ENCODE measurements around the gene TPM3. TPM values are rescaled to one million over a fixed set of nuclear protein-coding genes. Genes with fewer than 3 reads are reported as not detected.
A peak's percentile ranks its signal among the peaks of the same experiment; 100 is the strongest.
"Not testable (repeated sequence)": the region's sequence is repeated elsewhere in the genome, so short reads cannot be mapped to it uniquely, and the experiment has no call there.

Gene TPM3
- polyA plus RNA-seq, 5 donors = 234 to 271 (median 253) TPM

DNA sequence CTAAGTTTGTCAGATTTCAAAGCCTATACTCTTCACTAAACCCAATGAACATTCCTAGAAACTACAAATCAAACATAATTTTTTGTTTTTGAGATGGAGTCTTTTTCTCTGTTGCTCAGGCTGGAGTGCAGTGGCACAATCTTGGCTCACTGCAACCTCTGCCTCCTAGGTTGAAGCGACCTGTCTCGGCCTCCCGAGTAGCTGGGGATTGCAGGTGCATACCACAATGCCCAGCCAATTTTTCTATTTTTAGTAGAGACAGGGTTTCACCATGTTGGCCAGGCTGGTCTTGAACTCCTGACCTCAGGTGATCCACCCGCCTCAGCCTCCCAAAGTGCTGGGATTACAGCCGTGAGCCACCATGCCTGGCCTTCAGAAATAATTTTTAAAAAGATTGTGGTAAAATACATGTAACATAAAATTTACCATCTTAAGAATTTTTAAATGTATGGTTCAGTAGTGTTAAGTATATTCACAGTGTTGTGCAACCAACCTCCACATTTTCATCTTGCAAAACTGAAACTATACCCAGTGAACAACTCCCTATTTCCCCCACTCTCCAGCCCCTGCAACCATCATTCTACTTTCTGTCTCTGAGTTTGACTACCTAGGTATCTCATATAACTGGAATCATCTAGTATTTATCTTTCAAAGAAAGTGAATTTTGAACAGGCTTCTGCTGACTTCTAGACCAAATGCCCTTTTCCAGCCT, 16.9 kb upstream of the TPM3 start:
- DNase-seq = no peak

DNA sequence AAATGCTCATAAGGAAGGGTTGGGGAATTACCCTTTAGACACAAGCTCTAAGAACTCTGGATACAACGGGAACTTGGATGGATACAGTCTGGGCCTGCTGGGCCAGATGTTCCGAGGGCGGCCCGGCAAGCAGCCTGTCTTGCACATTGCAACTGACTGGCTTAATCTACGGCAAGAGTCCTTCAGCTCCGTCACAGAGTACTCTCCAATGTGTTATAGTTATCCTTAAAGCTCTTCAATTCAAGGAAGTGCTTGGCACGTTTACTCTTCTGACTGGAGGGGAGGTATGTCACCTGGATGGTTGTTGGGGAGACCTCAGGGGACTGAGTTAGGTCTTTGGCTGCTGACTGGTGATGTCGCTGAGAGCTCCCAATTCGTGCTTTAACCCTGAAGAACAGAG, 15.4 kb upstream of the TPM3 start:
- no peak for DNase-seq

DNA sequence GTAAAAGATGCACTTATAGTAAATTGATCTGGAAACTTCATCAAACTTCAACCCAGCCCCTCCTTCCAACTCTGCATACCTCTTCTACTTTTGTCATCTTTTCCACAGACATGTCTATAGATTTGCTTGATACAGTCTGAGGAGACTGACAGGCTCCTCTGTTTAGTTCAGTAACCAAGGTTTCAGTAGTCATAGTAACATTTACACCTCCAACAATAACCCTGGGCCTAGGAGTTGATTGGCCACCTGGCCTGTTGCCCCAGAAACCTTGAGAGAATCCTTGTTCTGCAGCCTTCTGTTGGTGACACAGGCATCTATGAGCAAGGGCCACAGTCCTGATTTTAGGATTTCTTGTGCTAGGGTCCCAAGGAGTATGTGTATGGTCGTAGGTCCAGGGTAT, 14.3 kb upstream of the TPM3 start, which contains the start of gene CFAP141:
Gene CFAP141 (minus strand): TSS at position 138 of the 400 bp plus-strand sequence. CDS start 26 bp downstream, at position 112.
- DNase-seq = no peak

DNA sequence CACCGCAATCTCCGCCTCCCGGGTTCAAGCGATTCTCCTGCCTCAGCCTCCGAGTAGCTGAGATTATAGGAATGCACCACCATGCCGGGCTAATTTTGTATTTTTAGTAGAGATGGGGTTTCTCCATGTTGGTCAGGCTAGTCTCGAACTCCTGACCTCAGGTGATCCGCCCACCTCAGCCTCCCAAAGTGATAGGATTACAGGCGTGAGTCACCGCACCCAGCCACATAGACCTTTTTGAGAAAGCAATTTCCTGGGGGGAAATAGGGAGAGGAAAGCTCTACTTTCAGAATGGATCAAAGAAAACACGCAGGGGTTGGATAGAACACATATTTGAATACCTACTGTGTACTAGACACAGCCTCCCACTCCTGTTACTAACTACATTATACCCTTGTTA, 13.9 kb upstream of the TPM3 start:
- not testable (repeated sequence) for DNase-seq

DNA sequence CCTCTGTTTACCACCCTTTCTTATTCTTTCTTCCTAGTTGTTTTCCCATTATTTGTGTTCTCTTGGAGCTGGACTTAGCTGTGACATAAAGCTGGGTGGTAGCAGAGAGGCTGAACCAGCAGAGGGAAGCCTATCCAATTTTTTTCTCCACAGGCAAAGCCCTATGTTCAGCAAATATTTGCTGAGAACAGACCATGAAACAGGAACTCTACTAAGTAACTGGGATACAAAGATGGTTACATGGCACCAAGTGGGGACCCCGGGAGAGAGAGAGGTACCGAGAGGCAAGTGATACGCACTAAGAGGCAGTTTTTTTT, 7.6 kb upstream of the TPM3 start:
- DNase-seq = no peak

DNA sequence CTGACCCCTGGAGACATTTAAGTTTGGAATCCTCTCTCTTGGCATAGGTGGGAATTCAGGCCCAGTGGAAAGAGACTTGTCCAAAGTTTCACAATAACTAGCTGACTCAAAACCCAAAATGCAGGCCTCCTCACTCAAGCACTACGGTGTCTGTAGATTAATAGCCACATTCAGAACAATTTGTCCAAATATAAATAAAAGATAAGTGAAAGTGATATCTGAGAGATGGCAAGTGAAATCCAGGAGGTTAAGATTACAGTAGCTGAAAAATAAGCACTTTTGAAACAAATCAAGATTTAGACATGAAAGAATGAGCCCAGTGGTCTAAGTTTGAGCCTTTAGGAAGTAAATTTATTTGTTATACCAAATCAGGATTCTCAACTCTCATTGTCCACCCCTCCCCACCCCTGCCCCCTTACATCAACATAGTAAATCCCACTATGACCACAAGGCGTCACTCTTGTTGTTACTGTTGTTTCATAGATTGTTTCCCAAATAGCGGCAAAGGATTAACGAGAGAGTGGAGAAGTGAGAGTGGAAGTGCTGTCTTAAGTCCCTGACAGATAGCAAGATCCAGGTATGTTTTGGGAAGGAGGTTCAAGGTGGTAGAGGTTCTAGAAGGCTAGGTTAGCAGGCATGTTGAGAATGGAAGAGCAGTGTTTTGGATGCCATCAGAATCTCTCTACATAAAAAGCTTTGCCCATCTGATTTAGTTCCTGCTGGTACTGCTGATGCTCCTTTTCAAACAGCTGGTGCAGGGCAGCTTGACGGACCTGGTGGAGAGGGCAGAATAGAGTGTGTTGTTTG, 7.1 kb upstream of the TPM3 start:
- DNase-seq = peak; percentile 38 to 55

DNA sequence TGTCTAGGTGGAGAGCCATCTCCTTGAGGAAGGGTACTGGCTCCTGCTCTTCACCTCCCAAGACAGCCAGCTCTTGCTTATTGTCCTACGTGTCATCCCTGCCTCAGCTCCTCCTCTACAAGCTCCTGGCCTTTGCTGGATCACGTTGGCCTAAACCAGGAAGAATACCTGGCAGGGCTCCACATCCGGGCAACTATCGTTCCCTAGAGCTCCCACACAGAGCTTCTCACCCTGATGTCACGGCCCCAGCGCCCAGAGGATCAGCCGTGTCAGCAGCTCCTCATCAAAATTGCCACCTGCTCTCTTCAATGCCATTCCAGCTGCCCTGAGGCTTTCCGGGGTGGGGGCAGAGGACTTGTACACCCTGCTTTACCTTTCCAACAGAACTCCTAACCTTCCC, 1.9 kb upstream of the TPM3 start:
- DNase-seq = no peak

DNA sequence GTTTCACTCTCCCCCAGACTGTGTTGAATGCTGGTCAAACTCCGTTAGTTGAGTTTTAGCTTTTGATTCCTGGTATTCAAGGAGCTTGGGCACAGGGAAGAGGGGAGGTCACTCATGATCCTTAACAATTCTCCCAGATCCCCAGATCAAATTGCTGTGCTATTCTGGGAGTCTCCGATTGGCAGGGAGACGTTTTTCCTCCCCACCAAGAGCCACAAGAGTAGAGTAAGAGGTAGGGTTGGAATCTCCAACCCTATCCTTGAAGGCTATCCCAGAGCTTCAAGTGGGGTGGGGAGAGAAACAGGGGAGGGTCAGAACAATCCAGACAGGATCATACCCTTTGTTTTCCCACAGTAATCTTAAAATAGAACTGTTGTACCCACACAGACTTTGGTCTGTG, 576 bp upstream of the TPM3 start:
- DNase-seq = no peak

DNA sequence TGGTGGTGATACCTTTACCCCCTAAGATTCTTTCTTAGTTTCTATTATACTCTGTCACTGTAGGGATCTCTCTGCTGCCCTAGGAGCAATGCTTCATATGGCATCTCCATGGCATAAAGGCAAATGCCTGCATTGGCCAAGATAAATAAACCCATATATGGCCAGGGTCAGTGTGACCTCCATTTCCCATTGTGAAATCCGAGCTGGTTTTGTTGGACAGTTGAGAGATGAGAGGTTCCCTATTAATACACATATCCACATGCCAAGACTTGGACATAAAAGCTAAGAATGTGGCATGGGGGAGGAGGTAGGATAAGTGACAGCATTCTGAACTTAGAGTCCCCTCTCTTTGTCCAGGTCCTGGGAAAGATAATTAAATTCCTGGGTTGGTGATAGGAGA, 1.4 kb downstream of the TPM3 start:
- DNase-seq = no peak

DNA sequence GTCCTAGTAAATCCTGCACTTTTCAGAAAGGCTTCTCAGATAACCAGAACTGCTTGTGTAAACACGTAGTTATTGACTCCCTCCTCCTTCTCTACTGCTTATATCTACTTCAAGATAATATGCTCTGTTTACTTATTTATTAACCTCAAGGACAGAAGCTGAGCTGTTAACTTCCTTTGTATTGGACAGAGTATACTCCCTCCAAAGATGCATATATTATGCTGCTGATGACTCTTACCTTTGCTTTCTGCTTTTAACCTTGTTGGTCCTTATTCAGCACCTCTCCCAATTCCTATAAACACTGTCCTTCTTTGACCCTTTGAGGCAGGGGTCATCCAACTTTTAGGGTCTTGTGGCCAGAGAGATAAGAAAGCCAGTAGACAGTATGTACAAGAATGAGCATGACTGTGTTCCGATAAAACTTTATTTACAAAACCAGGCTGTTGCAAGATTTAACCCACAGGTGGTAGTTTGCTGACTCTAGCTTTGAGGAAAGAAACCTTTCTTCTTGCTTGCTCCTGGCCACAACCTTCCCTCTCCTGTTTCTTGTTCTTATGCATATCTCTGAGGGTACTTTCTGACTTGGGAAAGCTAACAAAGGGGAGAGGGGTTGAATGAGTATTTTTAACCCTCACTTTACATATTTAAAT, 4.9 kb downstream of the TPM3 start:
- no peak for DNase-seq

DNA sequence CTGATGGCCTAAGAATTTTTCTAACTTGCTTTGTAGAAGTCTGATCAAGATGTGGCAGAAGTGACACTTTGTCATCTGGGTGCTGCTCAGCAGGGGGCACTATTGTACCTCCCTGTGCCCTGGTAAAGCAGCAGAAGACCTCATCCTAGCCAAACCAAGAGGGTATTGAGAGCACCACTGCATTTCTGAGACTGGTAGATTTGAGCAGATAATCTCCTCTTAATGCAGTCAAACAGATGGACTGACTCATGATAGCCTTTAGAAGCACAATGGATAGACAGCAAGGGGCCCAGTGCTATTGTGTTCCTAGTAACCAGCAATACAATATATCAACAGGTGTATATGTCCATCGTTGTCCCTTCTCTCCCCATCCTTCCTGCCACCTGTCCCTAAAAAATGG, 5.7 kb downstream of the TPM3 start:
- DNase-seq = no peak

DNA sequence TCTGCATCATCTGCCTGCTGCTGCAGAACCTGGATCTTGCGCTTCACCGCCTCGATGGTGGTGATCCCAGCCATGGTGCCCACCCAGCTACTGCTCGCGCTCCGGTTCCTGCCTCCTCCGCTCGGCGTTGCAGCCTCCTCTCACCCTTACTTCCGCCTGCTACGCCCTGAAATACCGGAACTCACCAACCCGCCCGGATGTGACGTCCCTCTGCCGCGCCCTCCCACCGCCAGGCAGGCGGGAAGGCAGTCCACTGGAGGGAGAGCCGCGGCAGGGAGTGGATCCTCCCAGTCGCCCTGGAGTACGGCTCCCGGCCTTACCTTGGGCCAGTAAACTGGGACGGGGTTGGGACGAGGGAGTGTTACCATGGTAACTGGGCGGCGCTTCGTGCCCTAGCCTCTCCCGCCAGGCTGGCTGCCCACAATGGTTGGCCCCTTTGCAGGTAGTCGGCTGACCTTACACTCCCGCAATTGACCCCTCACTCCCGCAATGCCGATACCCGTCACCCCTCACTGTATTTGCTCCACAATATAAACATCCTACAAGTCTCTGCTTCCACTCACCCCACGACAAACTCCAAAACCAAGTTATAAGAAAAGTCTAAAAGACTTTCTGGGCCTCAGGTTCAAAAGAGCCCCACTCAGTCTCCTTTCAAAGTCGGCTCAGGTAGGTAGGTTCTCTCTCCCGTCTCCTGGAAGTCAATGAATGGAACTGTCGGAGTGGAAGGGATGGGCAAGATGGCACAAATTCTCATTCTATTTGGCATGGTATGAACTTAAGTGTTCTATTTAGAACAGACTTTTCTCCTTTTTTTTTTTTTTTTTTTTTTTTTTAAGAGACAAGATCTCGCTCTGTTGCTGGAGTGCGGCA, 8.6 kb downstream of the TPM3 start:
- DNase-seq = peak; percentile 91 to 92

DNA sequence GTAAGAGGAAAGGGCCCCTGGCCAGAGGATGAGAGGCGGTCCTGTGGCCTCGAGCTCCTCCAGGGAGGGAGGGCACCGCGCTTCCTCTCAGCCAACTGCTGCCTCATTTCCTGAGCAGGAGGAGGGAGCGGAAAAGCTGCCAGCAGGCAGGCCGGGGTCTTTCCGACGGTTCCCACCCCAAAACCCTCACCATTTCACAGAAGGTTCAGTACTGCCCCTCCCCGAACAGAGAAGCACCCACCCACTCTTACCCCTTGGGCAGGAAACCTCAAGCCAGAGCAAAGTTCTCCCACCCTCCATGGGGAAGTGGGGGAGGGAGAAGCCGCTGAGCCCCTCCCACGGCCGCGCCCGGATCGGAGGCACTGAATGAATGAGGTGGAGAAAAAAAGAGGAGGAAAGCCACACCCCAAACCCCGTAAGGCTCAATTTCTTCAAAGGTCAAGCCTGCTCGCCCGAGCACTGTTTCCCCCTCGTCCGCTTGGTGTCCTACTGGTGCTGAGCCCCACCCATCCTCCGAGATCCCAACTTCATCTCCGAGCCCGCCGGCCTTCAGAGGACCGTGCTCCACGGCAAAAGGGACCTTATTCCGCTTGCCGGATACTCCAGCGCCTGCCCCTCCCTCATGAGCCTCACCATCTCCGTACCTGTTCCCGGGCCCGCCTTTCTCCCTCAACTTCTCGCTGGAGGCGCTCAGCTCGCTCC, 9.4 kb downstream of the TPM3 start:
- peak; percentile 59 to 61 for DNase-seq

DNA sequence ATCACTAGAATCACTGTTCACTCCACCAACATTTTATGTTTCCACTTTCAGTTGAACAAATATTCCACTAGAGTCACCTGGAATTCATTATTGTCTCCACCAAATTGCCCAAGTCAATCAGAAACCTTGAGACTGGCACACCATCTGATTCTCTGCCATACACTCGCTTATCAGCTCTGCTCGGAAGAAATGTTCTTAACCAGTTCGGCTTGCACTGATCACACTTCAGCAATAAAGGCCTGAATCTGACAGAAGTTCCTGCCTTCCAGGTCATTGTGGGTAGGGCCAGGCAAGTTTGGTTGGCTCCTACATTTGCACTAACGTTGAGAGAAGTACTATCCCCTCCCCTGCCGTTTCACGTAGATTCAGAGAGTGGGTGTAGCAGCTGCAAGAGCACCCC, 10.0 kb downstream of the TPM3 start:
- DNase-seq = no peak

DNA sequence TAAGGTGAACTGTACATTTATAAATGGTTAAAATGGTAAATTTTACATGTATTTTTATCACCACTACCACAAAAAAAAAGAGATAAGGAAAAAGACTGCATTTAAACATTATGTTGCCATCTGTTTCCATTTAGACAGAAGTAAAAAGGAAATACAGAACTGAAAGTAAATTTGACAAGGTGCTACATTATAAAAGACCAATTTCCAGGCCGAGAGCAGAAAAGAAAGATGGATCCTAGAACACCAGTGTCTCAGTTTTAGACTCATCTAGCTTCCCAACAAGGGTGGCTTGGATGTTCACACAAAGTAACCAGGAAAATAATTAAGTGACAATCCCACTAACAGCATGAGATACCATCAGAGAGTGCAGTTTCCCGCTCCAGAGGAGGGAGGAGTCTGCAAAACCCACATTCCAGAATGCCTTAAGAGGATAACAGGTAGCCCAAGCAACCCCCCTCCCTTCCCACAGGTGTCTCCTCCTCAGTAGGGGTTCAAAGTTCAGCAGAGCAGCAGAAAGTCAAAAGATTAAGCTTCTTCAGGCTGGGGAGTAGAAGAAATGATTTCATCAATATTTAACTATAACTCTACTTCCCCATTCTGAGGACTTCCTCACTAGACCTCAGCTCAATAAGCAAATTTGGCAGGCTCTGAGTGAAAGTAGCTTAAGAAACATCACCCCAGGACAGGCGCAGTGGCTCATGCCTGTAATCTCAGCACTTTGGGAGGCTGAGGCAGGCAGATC, 11.8 kb downstream of the TPM3 start:
- DNase-seq = no peak

DNA sequence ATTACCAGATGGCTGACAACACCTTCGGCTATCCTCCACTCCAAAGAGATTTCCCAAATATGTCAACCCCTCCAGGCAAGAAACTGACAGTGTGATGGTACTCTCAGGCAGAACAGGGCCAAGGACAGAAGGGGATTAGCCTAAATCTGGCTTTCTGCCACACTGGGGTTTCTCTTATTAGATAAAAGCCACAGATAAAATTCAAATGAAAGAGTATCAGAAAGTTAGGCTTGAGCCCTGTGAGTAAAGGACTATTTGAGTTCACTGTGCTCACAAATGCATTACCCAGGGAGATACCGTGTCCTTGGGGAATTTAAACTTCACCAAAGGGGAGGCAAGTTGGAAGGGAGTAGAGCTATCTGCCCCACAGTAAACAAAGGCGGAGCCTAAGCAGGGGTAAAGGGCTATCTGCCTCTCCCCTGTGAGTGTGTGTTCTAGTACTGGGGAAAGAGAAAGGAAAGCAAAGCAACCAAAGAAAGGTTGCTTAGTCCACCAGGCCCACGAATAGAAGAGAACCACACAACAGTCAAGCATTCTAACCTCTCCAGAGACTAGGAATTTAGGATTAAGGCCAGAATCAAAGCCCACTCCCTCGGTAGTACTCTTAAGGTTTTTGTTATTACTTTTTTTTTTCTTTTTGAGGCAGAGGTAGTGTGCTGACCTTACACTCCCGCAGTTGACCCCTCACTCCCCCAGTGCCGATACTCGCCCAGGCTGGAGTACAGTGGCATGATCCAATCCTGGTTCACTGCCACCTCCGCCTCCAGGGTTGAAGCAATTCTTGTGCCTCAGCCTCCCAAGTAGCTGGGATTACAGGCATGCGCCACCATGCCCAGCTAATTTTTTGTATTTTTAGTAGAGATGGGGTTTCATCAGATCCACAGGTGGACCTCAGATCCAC, 12.7 kb downstream of the TPM3 start:
- DNase-seq = no peak

DNA sequence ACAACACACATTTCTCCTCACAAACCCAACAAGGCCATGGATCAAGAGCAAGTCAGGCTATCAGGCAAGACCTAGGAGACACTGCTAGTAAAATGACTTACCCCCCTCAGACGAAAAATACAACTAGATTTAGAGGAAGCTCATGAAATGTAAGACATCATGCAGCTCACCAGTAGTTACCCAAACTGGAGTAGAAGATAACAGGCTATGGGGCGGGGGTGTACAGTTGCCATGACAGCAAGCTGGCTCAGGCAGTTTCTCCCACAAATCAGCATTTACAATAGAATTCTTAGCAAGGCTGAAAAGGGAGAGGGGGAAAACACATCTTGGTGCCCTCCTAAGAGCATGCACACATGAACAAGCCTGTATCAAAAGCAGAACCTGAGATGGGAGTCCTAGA, 13.9 kb downstream of the TPM3 start:
- no peak for DNase-seq

DNA sequence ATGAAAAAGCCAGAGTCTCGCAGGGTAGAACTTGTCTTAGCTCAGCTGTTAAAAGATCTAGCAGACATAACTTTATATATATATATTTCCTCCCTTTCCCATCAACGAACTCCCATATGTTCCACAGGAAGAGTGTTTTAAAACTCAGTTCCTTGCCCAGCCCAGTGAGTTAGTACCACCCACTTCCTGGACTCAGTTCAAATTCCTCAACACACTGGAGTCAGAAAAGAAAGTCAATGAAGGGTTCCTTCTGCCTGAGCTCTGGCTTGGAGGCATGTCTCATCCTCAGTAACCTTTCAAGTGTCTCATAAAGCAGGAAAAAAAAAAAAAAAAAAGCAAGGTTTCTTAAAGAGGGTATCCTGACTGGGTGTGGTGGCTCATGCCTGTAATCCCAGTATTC, 15.6 kb downstream of the TPM3 start:
- DNase-seq = peak in 1 of 2 donors; percentile 42

DNA sequence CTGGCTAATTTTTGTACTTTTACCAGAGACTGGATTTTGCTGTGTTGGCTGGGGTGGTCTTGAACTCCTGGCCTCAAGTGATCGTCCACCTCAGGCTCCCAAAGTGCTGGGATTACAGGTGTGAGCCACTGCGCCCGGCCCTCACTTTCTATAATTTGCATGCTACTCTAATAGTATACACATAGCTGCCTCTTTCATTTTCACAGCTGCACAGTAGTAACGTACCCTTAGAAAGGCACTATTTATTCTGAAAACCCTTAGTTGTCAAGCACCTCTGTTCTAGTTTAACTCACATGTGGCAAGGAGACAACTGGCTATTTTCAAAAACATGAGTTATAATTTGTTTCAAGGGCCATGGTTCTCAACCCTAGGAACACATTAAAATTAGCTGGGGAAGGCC, 17.2 kb downstream of the TPM3 start:
- no peak for DNase-seq

DNA sequence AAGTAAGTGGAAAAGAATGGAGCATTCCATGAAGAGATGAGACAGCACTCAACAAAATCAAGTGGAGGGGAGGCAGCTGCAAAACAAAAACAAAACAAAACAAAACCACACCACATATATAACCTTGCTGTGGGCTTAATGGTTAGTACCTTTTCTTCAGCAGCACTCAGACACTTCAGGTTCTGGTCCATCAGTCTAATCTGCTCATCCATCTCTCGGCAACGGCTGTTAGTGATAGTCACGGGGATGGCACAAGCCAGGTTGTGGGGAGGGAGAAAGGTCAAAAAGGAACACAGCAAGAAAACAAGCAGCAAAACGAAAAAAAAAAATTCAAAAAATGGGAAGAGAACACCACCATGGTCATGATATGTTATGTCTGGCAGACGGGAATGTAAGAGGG, 20.0 kb downstream of the TPM3 start:
- DNase-seq = no peak

All from right lung (tissue), 5 donors.